GM18519 (cell line): ENCODE measurements around the gene DPM2.

Source experiments
- ATAC-seq: cut with Tn5 transposase; IDR thresholded peaks from one replicate; pipeline ENCODE4 v1.9.1; 2021; ENCODE audit warnings: mild to moderate bottlenecking, moderate library complexity; ENCODE audit not compliant: unreplicated experiment, low FRiP score

Gene DPM2

DNA sequence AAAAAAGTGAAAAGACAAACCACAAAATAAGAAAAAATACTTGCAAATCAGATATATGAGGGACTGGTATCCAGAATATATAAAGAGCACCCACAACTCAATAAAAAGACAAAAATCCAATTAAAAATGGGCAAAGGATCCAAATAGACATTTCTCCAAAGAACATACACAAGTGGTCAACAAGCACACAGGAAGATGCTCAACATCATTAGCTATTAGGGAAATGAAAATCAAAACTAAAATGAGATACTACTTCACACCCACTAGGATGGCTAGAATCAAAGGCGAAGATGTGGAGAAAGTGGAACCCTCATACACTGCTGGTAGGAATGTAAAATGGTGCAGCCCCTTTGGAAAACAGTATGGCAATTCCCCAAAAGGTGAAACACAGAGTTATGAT is 21.1 kb upstream of the DPM2 start:
- no peak for ATAC-seq

GRCh38 chr9:127955294-127956015 is 17.8 kb upstream of the DPM2 start:
- no peak for ATAC-seq

GRCh38 chr9:127954831-127955293 is 17.2 kb upstream of the DPM2 start:
- no peak for ATAC-seq

GRCh38 chr9:127953768-127954505 is 16.3 kb upstream of the DPM2 start:
- ATAC-seq: no peak

GRCh38 chr9:127953154-127953553 is 15.5 kb upstream of the DPM2 start:
- ATAC-seq: no peak

- ATAC-seq: no peak
These were observed 13.0 kb upstream of the DPM2 start for GRCh38 chr9:127950513-127951289.

- ATAC-seq: no peak
These were observed 12.3 kb upstream of the DPM2 start for GRCh38 chr9:127949827-127950512.

DNA sequence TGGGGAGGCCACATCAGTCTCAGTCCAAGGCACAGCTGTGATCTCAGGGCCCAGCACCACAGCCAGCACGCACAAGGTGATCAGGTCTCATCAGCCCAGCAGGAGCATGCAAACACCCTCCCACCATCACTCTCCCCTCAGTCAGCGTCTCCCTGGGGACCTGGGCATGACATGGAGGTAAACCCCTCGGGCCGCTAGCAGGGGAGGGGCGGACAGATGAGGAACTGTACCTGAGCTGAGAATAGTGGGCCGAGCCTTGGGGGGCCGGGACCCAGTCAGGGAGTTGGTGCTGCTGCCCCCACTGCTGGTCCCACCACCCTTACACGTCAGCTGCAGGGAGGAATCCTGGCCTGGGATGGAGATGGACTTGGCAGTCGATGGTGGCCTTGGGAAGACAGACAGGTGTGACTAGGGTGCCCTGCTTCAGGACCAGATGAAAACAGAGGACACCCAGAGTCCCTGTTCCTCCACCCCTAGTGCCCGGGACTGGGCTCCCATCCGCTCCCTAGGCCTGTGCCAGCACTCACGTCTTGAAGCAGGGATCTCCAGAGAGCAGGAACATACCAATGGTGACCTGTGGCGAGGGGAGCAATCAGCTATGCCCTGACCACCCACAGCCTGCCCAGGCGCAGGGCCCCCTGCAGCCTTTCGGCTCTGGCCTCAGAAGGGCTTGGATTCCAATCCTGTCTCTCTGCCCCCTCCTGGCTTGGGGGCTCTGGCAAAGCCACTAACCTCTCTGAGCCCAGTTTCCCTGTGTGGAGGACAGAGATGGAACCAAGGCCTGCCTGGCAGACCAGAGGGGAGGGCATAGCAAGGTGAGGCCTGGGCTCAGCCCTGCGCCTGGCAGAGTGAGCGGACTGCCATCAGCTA is 10.4 kb upstream of the DPM2 start:
- ATAC-seq: no peak

GRCh38 chr9:127946728-127947127 is 9.1 kb upstream of the DPM2 start:
- ATAC-seq: no peak

DNA sequence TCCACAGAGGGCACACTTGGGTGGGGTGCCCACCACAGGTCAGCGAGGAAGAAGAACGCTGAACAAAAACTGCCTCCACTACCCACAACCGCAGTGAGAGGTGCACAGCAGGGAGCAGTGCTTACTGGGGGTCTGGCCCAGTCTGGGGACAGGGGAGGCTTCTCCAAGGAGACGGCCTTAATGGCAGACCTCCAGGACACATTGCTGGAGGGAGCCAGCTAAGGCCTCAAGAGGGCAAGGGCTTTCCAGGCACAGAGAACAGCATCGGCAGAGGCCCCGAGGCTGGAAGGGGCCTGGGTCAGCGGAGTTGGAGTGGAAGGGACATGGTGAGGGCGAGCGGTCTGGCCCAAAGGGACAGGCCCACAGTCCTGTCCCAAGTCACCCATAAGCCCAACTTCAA is 8.3 kb upstream of the DPM2 start:
- ATAC-seq: no peak

- no peak for ATAC-seq
These were observed 7.7 kb upstream of the DPM2 start for GRCh38 chr9:127945338-127945737.

GRCh38 chr9:127944586-127945218 is 7.0 kb upstream of the DPM2 start:
- ATAC-seq: no peak

GRCh38 chr9:127943731-127944144 is 6.1 kb upstream of the DPM2 start:
- peak; percentile 41 for ATAC-seq

- no peak for ATAC-seq
These were observed 5.5 kb upstream of the DPM2 start for GRCh38 chr9:127943011-127943662.

DNA sequence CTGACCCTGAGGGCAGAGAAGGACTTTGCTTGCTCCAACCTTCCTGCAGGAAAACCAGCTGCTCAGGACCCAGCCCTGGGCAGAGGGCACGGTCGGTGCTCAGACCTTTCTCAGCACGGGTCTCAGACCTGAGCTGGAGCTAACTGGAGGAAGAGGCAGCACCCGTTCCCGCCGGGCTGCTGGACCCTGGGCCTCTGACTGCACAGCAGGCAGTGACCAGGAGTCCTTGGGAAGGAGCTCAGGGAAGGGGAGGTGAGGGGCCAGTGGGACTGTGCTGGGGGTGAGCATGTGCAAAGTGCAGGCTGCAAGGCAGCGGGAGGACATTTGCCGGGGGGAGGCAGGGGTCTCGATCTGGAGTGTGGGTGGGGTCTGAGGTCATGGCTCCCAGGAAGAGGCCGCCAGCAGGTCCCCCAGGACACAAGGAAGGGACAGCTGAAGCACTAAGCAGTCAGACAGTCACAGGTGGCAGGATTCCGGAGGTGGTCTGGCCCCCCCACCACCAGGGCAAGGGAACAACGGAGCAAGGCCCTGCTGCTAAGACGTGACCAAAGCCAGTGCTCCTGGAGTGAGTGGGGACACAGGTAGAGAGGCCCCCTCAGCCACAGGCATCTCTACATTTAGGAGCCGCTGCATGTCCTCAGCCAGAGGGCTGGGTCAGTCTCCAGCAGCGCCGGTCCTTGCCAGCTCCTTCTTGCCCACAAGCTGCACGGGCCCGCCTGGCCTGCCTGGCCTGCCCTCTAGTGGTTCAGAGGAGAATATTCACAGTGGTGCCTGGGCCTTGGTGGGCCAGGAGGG is 4.8 kb upstream of the DPM2 start:
- ATAC-seq: no peak

- no peak for ATAC-seq
These were observed 4.2 kb upstream of the DPM2 start for GRCh38 chr9:127941961-127942215.

DNA sequence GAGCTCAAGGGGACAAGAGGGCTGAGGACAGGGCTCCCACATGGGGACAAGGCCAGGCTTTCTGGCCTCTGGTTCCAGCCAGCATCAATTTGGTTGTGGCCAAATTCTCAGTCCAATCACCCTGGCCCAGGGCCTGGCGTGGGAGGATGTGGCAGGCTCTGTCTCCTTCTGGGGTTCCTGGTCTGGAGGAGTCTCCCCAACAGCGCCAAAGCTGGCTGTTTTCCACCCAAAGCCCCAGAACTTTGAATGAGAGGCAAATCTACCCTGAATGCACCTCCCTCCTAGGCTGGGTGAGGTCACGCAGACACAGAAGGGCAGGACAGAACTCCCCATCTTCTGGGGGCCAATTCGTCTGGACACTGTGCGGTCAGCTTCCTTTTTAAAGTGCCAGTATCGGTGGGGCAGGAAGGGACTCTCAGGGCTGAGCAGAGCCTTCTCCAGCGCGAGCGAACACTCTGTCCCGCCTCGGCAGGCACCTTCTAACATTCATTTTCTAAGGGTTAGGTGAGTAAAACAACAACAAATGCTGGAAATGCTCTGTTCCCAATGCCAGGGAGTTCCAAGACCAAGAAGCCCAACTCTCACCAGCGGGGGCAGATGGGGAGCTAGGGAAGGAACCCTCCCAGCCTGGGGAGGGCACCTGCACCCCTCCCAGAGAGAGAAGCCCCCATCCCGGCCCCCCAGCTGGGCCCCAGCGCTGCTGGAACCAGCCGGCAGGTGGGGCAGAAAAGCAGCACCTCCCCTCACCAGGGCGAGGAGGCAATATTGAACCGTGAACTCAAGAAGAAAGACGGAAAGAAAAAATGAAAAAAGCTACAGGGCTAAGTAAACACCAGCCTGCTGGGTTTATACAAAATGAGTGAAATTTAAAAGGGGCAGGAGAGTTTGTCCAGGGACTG is 3.7 kb upstream of the DPM2 start:
- no peak for ATAC-seq
